NCI-H1092 (cell line): Measurements from ENCODE around the gene NUP205.

ENCODE experiments used
- DNase-seq: peaks from one replicate; lab custom pipeline; 2025; lab: John Stamatoyannopoulos, UW

Gene NUP205

DNA sequence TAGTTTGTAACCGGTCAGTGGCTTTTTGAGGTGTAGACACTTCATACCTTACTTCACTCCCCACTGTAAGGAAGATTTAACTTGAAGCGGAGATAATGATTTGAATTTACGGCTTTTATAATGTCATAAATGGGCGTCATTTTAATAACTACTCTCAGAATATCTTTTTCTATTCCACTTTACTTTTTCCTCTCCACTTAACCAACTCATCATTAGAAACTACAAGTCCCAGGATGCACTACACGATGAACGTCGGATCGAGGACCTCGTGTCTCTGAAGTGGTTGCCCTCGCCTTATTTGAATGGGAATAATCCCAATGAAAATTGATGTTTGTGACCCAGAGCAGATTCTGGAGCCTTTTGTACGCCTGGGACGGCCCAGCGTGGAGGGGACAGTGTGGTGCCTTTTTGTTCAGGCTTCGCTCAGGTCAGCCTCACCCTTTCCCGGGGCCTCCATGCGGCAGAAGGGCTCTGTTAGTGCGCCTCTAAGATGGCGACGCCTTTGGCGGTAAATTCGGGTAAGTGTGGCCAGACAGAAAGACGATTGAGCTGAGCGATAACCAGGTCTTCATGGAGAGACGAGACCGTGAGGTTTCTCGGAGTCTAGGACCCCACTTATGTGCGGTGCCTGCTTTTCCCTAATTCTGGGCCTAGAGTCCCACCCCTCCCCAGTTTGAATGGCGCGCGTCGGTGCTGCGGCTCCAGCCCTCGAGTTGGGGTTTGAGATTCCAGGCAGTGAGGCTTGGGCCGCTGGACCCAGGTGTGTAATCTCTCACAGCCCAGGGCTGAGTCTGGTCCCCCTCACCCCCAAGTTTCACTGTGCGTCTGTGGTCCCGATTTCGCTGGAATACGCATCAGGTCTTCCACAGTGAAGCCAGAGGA lies at the start of gene NUP205:
Gene NUP205, plus strand, starts transcription at position 463 of the 882 bp plus-strand sequence. Its CDS starts 28 bp downstream, at position 491.
- peak; percentile 90 for DNase-seq

GRCh38 chr7:135508883-135509588 lies 48.7 kb upstream of the NUP205 start:
- DNase-seq, result no peak

GRCh38 chr7:135509589-135509838 lies 48.2 kb upstream of the NUP205 start:
- no peak for DNase-seq

DNA sequence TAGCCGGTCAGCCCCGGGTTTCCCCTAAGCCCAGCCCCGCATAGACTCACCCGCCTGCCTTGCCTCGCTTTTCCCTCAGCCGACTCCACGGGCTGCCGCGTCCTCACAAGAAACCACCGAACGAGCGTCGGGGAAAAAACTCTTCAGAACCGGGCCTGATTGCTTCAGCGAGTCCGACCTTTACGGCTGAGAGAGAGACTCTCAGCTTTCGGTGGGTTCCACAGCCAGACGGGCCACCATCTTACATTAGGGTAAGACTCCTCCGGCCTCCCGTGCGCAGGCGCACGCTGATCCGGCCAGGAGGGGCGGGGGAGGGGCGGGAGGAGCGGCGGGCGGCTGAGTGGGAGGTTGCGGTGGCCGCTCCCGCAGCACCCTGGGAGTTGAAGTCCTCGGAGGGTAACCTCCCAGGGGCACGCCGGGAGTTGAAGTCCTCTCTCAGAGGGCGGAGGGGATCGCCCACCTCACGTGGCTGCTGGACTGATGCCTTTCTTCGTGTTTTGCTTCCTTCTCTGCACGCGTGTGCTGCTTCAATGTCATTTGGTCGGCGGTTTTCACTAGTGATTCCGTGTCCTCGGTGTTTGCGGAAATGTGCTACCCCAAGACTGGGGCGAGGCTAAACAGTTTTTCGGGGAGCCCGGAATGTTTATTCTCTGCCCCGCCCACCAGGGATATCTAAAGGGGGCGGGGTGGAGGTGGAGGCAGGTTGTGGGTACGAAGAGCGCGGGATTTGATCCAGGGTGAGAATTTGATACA lies 47.7 kb upstream of the NUP205 start, which contains the start of gene CNOT4:
Gene CNOT4, minus strand, starts transcription at position 264 of the 753 bp plus-strand sequence. CDS start 71,771 bp downstream, outside the sequence.
- peak; percentile 97 for DNase-seq

- no peak for DNase-seq
These were observed 47.0 kb upstream of the NUP205 start for GRCh38 chr7:135510592-135511183.

GRCh38 chr7:135512135-135512887 lies 45.4 kb upstream of the NUP205 start:
- DNase-seq, result peak; percentile 50

DNA sequence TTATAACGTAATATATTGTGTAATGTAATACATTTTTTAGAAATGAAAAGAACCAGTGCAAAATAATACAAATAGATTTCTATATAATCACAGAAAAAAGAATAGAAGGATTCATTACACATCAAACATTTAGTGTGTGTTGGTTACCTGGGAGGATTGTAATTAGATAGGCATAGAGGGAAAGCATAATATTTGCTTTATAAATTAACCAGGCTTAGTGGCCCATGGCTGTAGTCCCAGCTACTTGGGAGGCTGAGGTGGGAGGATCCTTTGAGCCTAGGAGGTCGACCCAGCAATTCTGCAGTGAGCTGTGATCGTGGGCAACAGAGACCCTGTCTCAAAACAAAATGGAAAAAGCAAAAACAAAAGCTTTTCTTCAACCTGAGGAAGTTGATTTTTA lies 42.9 kb upstream of the NUP205 start:
- no peak for DNase-seq

DNA sequence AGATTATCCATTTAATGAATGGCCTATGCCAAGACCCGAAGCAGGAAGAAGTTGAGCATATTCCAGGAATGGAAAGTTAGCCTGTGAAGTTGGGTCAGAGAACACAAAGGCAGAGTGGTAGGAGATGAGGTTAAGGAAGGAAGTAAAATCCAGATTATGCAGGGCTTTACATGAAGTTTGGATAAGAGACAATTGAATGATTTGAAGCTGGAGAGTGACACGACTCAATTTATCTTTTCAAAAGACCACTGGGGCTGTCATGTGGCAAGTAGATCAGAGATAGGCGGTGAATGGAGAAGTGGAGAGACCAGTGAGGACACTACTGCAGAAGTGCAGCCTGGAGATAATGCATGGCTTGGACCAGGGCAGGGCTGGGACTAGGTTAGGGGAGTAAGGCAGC lies 40.7 kb upstream of the NUP205 start:
- DNase-seq, result no peak

GRCh38 chr7:135518748-135519147 lies 39.0 kb upstream of the NUP205 start:
- DNase-seq, result no peak

- DNase-seq, result no peak
These were observed 38.5 kb upstream of the NUP205 start for GRCh38 chr7:135519233-135519688.

DNA sequence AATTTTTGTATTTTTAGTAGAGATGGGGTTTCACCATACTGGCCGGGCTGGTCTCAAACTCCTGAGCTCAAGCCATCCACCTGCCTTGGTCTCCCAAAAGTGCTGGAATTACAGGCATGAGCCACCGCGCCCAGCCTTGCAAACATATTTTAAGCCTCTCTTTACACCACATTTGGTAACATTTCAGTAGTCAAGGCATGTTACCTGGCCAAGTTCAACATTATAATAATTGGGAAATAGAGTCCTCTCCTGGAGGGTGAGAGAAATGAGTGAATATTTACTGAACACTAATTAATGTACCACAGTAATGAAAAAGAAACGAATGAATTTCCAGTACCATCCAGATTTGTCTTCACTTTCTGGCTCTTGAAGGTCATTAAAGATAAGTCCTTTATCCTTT lies 37.8 kb upstream of the NUP205 start:
- no peak for DNase-seq

GRCh38 chr7:135522509-135522908 lies 35.2 kb upstream of the NUP205 start:
- DNase-seq, result no peak

- DNase-seq, result no peak
These were observed 34.6 kb upstream of the NUP205 start for GRCh38 chr7:135523146-135523545.

DNA sequence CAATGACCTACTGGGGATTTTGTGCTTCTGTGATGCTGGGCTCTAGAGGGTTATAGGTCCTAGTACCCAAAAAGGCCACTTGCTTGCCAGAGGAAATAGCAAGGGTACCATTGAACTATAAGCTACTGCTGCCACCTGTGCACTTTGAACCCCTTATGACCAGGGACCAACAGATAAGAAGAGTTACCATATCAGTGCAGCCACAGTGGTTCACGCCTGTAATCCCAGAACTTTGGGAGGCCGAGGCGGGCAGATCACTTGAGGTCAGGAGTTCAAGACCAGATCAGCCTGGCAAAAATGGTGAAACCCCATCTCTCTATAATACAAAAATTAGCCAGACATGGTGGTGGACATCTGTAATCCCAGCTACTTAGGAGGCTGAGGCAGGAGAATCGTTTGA lies 32.3 kb upstream of the NUP205 start:
- DNase-seq, result no peak

DNA sequence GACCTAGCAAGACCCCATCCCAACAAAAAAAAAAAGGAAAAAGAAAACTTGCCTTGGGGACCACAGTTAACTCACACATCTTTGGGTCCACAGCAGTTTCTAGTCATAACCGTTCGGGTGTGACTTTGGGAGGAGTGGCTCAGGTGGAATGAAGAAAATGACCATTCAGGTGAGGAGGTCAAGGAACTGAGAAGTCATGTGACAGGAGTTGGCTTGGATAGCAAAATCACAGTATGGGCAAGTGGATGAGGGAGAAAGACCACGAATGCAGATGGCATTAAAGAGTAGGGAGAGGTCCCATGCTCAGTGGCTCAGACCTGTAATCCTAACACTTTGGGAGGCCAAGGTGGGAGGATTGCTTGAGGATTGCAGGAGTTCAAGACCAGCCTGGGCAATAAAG lies 30.7 kb upstream of the NUP205 start:
- no peak for DNase-seq

GRCh38 chr7:135536150-135536549 lies 21.6 kb upstream of the NUP205 start:
- DNase-seq, result no peak

- no peak for DNase-seq
These were observed 20.3 kb upstream of the NUP205 start for GRCh38 chr7:135537453-135537852.

DNA sequence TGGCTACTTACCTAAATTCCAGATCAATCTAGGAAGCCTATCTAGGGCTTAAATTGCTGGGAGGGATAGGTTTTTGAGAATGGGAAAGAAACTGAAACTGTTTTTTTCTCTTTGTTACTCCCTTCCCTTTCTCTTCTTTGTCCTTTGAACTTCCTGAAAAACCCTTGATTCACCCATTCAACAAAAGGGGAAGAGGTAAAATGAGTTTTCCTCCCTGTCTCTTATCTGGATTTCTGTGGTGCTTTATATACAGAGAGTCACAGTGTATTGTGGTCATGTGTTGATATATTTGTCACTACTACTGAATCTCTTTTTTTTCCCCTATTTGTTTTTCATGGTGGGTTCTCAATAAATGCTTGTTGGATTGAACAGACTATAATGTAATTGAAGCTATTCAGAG lies 19.8 kb upstream of the NUP205 start:
- no peak for DNase-seq

GRCh38 chr7:135538376-135538775 lies 19.3 kb upstream of the NUP205 start:
- DNase-seq, result no peak

DNA sequence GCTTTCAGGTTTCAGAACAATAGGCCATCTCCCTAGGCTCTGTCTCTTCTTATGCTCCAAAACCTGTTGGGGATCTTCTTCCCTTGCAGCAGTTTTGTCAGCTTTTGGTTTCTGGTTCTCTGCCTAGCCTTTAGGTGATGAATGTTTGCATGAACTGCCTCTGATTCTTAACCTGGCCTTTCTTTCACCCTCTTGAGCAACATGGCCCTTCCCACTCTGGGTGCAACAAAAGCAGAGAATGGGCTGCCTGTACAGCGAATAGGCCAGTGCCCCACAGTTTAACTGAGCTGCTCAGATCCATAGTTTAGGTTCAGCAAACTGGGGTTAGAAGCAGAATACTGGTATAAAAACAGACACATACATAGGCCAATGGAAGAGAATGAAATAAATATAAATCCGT lies 18.1 kb upstream of the NUP205 start:
- no peak for DNase-seq

DNA sequence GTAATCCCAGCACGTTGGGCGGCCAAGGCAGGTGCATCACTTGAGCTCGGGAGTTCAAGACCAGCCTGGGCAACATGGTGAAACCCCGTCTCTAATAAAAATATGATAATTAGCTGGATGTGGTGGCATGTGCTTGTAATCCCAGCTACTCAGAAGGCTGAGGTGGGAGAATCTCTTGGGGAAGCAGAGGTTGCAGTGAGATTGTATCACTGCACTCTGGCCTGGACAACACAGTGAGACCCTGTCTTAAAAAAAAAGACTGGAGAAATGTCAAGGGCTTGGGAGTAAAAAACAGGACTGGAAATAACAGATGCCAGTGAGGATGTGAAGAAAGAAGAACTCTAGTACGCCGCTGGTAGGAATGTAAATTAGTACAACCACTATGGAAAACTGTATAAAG lies 16.7 kb upstream of the NUP205 start:
- DNase-seq, result no peak
